Aorta (tissue), 5 donors: Measurements from ENCODE around the gene PCNX2. TPM values are rescaled to one million over a fixed set of nuclear protein-coding genes. Genes with fewer than 3 reads are reported as not detected.

Experiments
- ATAC-seq: fragments of 200-7000 bp; cut with Tn5 transposase; one replicate; pipeline ENCODE4 v1.9.1; 2022; ENCODE audit warnings: moderate library complexity; ENCODE audit not compliant: low FRiP score
- DNase-seq, 2 donors: peaks; one replicate each; pipeline ENCODE4 v3.0.0-alpha.2; 2020
- H3K27ac ChIP-seq, 2 donors: one replicate each; pipeline ENCODE4 v1.5.1; 2013; ENCODE audit warnings: low read length in 2 of 2, mild to moderate bottlenecking in 2 of 2, moderate library complexity in 2 of 2, control low read depth in 1 of 2, inconsistent platforms in 1 of 2, low read depth in 1 of 2
- H3K27me3 ChIP-seq, 2 donors: one replicate each; pipeline ENCODE4 v1.6.1; 2013; ENCODE audit warnings: control low read depth in 1 of 2, low read length in 1 of 2, mild to moderate bottlenecking in 1 of 2, moderate library complexity in 1 of 2; ENCODE audit not compliant: insufficient read depth in 2 of 2, control insufficient read depth in 1 of 2
- H3K36me3 ChIP-seq, 2 donors: one replicate each; pipeline ENCODE4 v1.6.1; 2013; ENCODE audit warnings: control low read depth in 1 of 2, low read length in 1 of 2, mild to moderate bottlenecking in 1 of 2; ENCODE audit not compliant: insufficient read depth in 2 of 2, control insufficient read depth in 1 of 2
- H3K4me1 ChIP-seq, 2 donors: one replicate each; pipeline ENCODE4 v1.6.1; 2013; ENCODE audit warnings: low read length in 2 of 2, control low read depth in 1 of 2, mild to moderate bottlenecking in 1 of 2, moderate library complexity in 1 of 2; ENCODE audit not compliant: insufficient read depth in 2 of 2, control insufficient read depth in 1 of 2
- H3K4me3 ChIP-seq, 2 donors: one replicate each; pipeline ENCODE4 v1.5.1; 2013; ENCODE audit warnings: low read length in 2 of 2, control low read depth in 1 of 2, mild to moderate bottlenecking in 1 of 2
- H3K9me3 ChIP-seq: one replicate; pipeline ENCODE4 v1.6.1; 2013; ENCODE audit warnings: mild to moderate bottlenecking, low read length; ENCODE audit not compliant: control insufficient read depth
- WGBS, 2 donors: extraction: QIAGEN DNeasy Blood & Tissue Kit; methylation state at CpG; one replicate each; pipeline ENCODE4 v1.1.7; 2013; 5-methylcytosine and 5-hydroxymethylcytosine counted together
- intact Hi-C, 2 donors: fragments of 100-400 bp; cut with DNase I; formaldehyde crosslinking; loops; one replicate each; pipeline versions ENCODE4 v1.14.2 to v1.15.0; 2022
- polyA plus RNA-seq, 2 donors: library from polyadenylated mRNA; stranded (reverse); fragments of 200-250 nt; gene quantifications; one replicate each; pipeline ENCODE4 v1.2.3, GENCODE V29; 2013
- total RNA-seq, 2 donors: library from RNA; stranded (reverse); fragmentation: NEBNext Ultra II Directional; extraction: Animal tissue kit (Norgen Biotek cat#: 25700); gene quantifications; one replicate each; pipeline ENCODE4 v1.2.1, GENCODE V29; 2021
- donor health status: healthy with polysubstance abuse.
- donor health status: Bipolar disorder and iron deficiency.
- donor health status: DM: no; HTN: no; CAD: no.
- donor health status: DM: no; HTN: no; CAD: no.
- donor health status: DM: yes; HTN: yes; CAD: no.

The PCNX2 gene
- total and polyA plus RNA-seq, 4 donors = 0.38 to 27.2 (median 20.1) TPM

GRCh38 chr1:232940262-232940661 lies 355.3 kb downstream of the PCNX2 start:
- intact Hi-C loops = loop anchor here in 1 of 2 donors (10.0 kb wide), 1 partner anchor 305 kb away; the partner anchor contains the start of gene SIPA1L2
- DNase-seq (no peak), ATAC-seq (no peak)
- Histone ChIP-seq H3K9me3 (peaks cover 5% of the 10 kb centered on the region), H3K27me3 (peaks cover 0 to 6% of the 10 kb centered on the region in 2 donors), H3K4me1 (no peaks in the 10 kb centered on the region), H3K27ac (no peak overlapping the region), H3K4me3 (no peak overlapping the region), H3K36me3 (no peaks in the 10 kb centered on the region)
- WGBS, 2 donors = 59 to 66% methylated on average over 1 of the region's 1 CpG

- 81 to 89% methylated on average over 2 of the region's 2 CpGs for WGBS, 2 donors
- Histone ChIP-seq H3K4me1 (no peaks in the 10 kb centered on the region), H3K27me3 (peaks cover 0 to 6% of the 10 kb centered on the region in 2 donors), H3K27ac (no peak overlapping the region), H3K4me3 (no peak overlapping the region), H3K9me3 (peaks cover 5% of the 10 kb centered on the region), H3K36me3 (no peaks in the 10 kb centered on the region)
- DNase-seq (no peak), ATAC-seq (no peak)
- intact Hi-C loops = loop anchor here in 1 of 2 donors (10.0 kb wide), 1 partner anchor 305 kb away; the partner anchor contains the start of gene SIPA1L2
Measured at GRCh38 chr1:232939748-232940147, 355.8 kb downstream of the PCNX2 start.

GRCh38 chr1:232938926-232939325 lies 356.6 kb downstream of the PCNX2 start:
- 92 to 96% methylated on average over 11 of the region's 11 CpGs for WGBS, 2 donors
- H3K27me3 ChIP-seq = peaks cover 0 to 6% of the 10 kb centered on the region in 2 donors
- no peaks in the 10 kb centered on the region for H3K36me3 ChIP-seq
- no peak overlapping the region for H3K4me3 ChIP-seq
- peaks cover 3% of the 10 kb centered on the region for H3K9me3 ChIP-seq
- H3K4me1 ChIP-seq = no peaks in the 10 kb centered on the region
- no peak overlapping the region for H3K27ac ChIP-seq
- intact Hi-C loops = no loop called here
- ATAC-seq = no peak
- DNase-seq = no peak

- Histone ChIP-seq H3K27me3 (peaks cover 0 to 3% of the 10 kb centered on the region in 2 donors), H3K27ac (no peak overlapping the region), H3K36me3 (no peaks in the 10 kb centered on the region), H3K4me3 (no peak overlapping the region), H3K9me3 (peaks cover 3% of the 10 kb centered on the region), H3K4me1 (no peaks in the 10 kb centered on the region)
- ATAC-seq (no peak), DNase-seq (no peak)
- 56 to 60% methylated on average over 8 of the region's 8 CpGs for WGBS, 2 donors
- intact Hi-C loops = no loop called here
Measured at GRCh38 chr1:232937741-232938375, 357.7 kb downstream of the PCNX2 start.

- no peak for ATAC-seq
- Histone ChIP-seq H3K9me3 (peaks cover 3% of the 10 kb centered on the region), H3K4me3 (no peak overlapping the region), H3K27ac (no peak overlapping the region), H3K27me3 (peaks cover 0 to 3% of the 10 kb centered on the region in 2 donors), H3K4me1 (no peaks in the 10 kb centered on the region), H3K36me3 (no peaks in the 10 kb centered on the region)
- intact Hi-C loops = no loop called here
- 87 to 88% methylated on average over 6 of the region's 6 CpGs for WGBS, 2 donors
- DNase-seq = no peak
Measured at GRCh38 chr1:232936941-232937340, 358.6 kb downstream of the PCNX2 start.

Other genes with a start within 250 kb of the PCNX2 start
- gene MAP3K21, start 32.0 kb upstream of the PCNX2 start, total RNA-seq = 1 to 10 TPM; 1.3 to 1.8 TPM
- 1 to 10 TPM in 1 of 2 donors, under 1 TPM in 1; 0.33 to 1.5 TPM for gene MAP3K21, start 32.0 kb upstream of the PCNX2 start, polyA plus RNA-seq